Tibial nerve (tissue), 3 donors: ENCODE data around the gene MYO1B.

Experiments
- EP300 ChIP-seq, 2 donors: sonication (generic); formaldehyde crosslinking; IDR thresholded peaks; one replicate each; pipeline ENCODE4 v1.6.1; 2017; ENCODE audit warnings: antibody characterized with exemption in 2 of 2, mild to moderate bottlenecking in 1 of 2
- POLR2A ChIP-seq, 2 donors: fragments of 450-650 bp; IDR thresholded peaks; one replicate each; pipeline ENCODE4 v1.6.1; 2017; ENCODE audit warnings: antibody characterized with exemption in 2 of 2, mild to moderate bottlenecking in 2 of 2, moderate library complexity in 2 of 2

GRCh38 chr2:191412353-191412752 is 167.1 kb downstream of the MYO1B start:
- TF ChIP-seq POLR2A (IDR thresholded peaks at IDR 0.05) (no peak), EP300 (IDR thresholded peaks at IDR 0.05) (no peak)
